HepG2 (cell line): ENCODE results near the gene CALML5. TPM values are rescaled to one million over a fixed set of nuclear protein-coding genes. Genes with fewer than 3 reads are reported as not detected.

Experiments used
- CSRNP1 ChIP-seq: sonication (generic); formaldehyde crosslinking; IDR thresholded peaks from 2 replicates; pipeline ENCODE4 v1.8.1; 2023; ENCODE audit warnings: mild to moderate bottlenecking, missing genetic modification reagents
- ELF3 ChIP-seq: IDR thresholded peaks from 2 replicates; pipeline ENCODE4 v1.6.1; 2016; ENCODE audit warnings: missing genetic modification reagents, missing compliant biosample characterization
- FOSL2 ChIP-seq: sonication (generic); formaldehyde crosslinking; IDR thresholded peaks from 2 replicates; pipeline ENCODE4 v1.4.0; 2020; ENCODE audit warnings: missing genetic modification reagents
- GATAD2A ChIP-seq: IDR thresholded peaks from 2 replicates; pipeline ENCODE4 v1.6.1; 2016
- HNRNPL ChIP-seq: fragments of 200-400 bp; formaldehyde crosslinking; IDR thresholded peaks from 2 replicates; pipeline ENCODE4 v1.6.1; 2017; ENCODE audit warnings: mild to moderate bottlenecking, low read depth, low read length
- IRF2 ChIP-seq: IDR thresholded peaks from 2 replicates; pipeline ENCODE4 v1.6.1; 2018; ENCODE audit warnings: missing genetic modification reagents, missing compliant biosample characterization
- MXI1 ChIP-seq: IDR thresholded peaks from 3 replicates; pipeline ENCODE4 v1.6.1; 2012; ENCODE audit warnings: low read depth, low read length, inconsistent platforms, borderline replicate concordance
- RARA ChIP-seq: IDR thresholded peaks from 2 replicates; pipeline ENCODE4 v1.6.1; 2016; ENCODE audit warnings: missing genetic modification reagents, missing compliant biosample characterization
- ZNF281 ChIP-seq: sonication (generic); formaldehyde crosslinking; IDR thresholded peaks from 2 replicates; pipeline ENCODE4 v1.4.0; 2020; ENCODE audit warnings: missing genetic modification reagents, borderline replicate concordance
- ZNF296 ChIP-seq: sonication (generic); formaldehyde crosslinking; conservative IDR thresholded peaks from 2 replicates; pipeline ENCODE4 v1.5.0; 2020; ENCODE audit warnings: mild to moderate bottlenecking, missing genetic modification reagents
- ZNF510 ChIP-seq: sonication (generic); formaldehyde crosslinking; IDR thresholded peaks from 2 replicates; pipeline ENCODE4 v1.4.0; 2020; ENCODE audit warnings: low read depth, mild to moderate bottlenecking, missing genetic modification reagents
- ZSCAN20 ChIP-seq: sonication (generic); formaldehyde crosslinking; IDR thresholded peaks from 2 replicates; pipeline ENCODE4 v1.4.0; 2020; ENCODE audit warnings: missing genetic modification reagents, mild to moderate bottlenecking, borderline replicate concordance
- polyA plus RNA-seq, 8 experiments: library from polyadenylated mRNA; depleted of rRNA in 3 of 8; stranded (reverse) in 7 of 8; unstranded in 1 of 8; fragments of >200 nt; fragmentation: Illumina TruSeq in 4 of 8; extraction: Trizol in 4 of 8; gene quantifications; 2 replicates each; pipeline versions ENCODE4 v1.2.1 to v1.2.3, GENCODE V29; 2011 to 2016; ENCODE audit warnings: low read depth in 4 of 8, missing spikeins in 1 of 8, mixed read lengths in 1 of 8; ENCODE audit not compliant: insufficient read depth in 1 of 8
- total RNA-seq, 5 experiments: library from RNA; depleted of rRNA; stranded (reverse); fragments of >200 nt; fragmentation: Illumina TruSeq; extraction: Trizol; gene quantifications; 2 replicates each; pipeline ENCODE4 v1.2.3, GENCODE V29; 2016; ENCODE audit warnings: low read depth in 1 of 5
- TF ChIP-seq, protein P1 (sequence below): IDR thresholded peaks from 2 replicates; pipeline ENCODE4 v1.4.0; 2020; ENCODE audit warnings: mild to moderate bottlenecking, missing genetic modification reagents
- TF ChIP-seq, protein P2 (sequence below): sonication (generic); formaldehyde crosslinking; IDR thresholded peaks from 2 replicates; pipeline ENCODE4 v1.5.0; 2020; ENCODE audit warnings: mild to moderate bottlenecking, missing genetic modification reagents, borderline replicate concordance
- TF ChIP-seq, protein P3 (sequence below): sonication (generic); formaldehyde crosslinking; IDR thresholded peaks from 2 replicates; pipeline ENCODE4 v1.4.0; 2020; ENCODE audit warnings: missing genetic modification reagents

Gene CALML5
- total and polyA plus RNA-seq, 2 of the 13 experiments (the other 11 are each of a cell fraction or from before 2014, with no cell fraction given), result not detected

DNA sequence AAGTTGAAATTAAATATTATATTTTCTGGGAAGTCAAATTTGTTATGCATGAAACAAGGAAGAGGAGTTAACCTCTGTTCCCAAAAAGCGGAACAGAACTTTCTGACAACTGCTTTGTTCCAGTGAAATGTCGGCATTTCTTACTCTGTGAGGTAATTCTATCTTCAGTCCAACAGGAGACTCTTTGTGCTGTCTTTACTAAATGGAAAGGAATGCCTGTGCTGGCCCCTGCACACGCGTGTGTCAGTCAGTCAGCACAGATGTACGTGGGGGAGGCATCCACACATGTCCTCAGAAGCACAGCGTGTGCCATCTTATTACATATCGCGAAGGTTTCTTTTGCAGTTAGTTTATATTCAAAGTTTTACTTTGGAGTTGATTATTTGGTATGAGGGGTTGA is 49.5 kb downstream of the CALML5 start (continued):
- TF ChIP-seq MXI1, result 0 out of 3 replicates have a peak, but pooled peaks have one; percentile 21
- TF ChIP-seq CSRNP1 (CRISPR knock-in tag), result no peak
- TF ChIP-seq FOSL2 (CRISPR knock-in tag), result peak; percentile 57
- 0 out of 2 replicates have a peak, but pooled peaks have one; percentile 15 for TF ChIP-seq RARA (CRISPR knock-in tag)
- 0 out of 2 replicates have a peak, but pooled peaks have one; percentile 45 for TF ChIP-seq IRF2 (CRISPR knock-in tag)
- TF ChIP-seq, protein P1, sequence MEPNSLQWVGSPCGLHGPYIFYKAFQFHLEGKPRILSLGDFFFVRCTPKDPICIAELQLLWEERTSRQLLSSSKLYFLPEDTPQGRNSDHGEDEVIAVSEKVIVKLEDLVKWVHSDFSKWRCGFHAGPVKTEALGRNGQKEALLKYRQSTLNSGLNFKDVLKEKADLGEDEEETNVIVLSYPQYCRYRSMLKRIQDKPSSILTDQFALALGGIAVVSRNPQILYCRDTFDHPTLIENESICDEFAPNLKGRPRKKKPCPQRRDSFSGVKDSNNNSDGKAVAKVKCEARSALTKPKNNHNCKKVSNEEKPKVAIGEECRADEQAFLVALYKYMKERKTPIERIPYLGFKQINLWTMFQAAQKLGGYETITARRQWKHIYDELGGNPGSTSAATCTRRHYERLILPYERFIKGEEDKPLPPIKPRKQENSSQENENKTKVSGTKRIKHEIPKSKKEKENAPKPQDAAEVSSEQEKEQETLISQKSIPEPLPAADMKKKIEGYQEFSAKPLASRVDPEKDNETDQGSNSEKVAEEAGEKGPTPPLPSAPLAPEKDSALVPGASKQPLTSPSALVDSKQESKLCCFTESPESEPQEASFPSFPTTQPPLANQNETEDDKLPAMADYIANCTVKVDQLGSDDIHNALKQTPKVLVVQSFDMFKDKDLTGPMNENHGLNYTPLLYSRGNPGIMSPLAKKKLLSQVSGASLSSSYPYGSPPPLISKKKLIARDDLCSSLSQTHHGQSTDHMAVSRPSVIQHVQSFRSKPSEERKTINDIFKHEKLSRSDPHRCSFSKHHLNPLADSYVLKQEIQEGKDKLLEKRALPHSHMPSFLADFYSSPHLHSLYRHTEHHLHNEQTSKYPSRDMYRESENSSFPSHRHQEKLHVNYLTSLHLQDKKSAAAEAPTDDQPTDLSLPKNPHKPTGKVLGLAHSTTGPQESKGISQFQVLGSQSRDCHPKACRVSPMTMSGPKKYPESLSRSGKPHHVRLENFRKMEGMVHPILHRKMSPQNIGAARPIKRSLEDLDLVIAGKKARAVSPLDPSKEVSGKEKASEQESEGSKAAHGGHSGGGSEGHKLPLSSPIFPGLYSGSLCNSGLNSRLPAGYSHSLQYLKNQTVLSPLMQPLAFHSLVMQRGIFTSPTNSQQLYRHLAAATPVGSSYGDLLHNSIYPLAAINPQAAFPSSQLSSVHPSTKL (CRISPR knock-in tag), result peak; percentile 41; the same call in 1 of the 2 replicates
- peak; percentile 31; the same call in 1 of the 2 replicates for TF ChIP-seq GATAD2A
- TF ChIP-seq HNRNPL, result no peak
- TF ChIP-seq, protein P2, sequence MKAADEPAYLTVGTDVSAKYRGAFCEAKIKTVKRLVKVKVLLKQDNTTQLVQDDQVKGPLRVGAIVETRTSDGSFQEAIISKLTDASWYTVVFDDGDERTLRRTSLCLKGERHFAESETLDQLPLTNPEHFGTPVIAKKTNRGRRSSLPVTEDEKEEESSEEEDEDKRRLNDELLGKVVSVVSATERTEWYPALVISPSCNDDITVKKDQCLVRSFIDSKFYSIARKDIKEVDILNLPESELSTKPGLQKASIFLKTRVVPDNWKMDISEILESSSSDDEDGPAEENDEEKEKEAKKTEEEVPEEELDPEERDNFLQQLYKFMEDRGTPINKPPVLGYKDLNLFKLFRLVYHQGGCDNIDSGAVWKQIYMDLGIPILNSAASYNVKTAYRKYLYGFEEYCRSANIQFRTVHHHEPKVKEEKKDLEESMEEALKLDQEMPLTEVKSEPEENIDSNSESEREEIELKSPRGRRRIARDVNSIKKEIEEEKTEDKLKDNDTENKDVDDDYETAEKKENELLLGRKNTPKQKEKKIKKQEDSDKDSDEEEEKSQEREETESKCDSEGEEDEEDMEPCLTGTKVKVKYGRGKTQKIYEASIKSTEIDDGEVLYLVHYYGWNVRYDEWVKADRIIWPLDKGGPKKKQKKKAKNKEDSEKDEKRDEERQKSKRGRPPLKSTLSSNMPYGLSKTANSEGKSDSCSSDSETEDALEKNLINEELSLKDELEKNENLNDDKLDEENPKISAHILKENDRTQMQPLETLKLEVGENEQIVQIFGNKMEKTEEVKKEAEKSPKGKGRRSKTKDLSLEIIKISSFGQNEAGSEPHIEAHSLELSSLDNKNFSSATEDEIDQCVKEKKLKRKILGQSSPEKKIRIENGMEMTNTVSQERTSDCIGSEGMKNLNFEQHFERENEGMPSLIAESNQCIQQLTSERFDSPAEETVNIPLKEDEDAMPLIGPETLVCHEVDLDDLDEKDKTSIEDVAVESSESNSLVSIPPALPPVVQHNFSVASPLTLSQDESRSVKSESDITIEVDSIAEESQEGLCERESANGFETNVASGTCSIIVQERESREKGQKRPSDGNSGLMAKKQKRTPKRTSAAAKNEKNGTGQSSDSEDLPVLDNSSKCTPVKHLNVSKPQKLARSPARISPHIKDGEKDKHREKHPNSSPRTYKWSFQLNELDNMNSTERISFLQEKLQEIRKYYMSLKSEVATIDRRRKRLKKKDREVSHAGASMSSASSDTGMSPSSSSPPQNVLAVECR (CRISPR knock-in tag), result peak; percentile 24; the same call in 1 of the 2 replicates
- no peak for TF ChIP-seq ZNF296
- peak; percentile 28; the same call in 1 of the 2 replicates for TF ChIP-seq ZNF281
- no peak for TF ChIP-seq ZNF510
- TF ChIP-seq ZSCAN20 (CRISPR knock-in tag), result no peak
- TF ChIP-seq, protein P3, sequence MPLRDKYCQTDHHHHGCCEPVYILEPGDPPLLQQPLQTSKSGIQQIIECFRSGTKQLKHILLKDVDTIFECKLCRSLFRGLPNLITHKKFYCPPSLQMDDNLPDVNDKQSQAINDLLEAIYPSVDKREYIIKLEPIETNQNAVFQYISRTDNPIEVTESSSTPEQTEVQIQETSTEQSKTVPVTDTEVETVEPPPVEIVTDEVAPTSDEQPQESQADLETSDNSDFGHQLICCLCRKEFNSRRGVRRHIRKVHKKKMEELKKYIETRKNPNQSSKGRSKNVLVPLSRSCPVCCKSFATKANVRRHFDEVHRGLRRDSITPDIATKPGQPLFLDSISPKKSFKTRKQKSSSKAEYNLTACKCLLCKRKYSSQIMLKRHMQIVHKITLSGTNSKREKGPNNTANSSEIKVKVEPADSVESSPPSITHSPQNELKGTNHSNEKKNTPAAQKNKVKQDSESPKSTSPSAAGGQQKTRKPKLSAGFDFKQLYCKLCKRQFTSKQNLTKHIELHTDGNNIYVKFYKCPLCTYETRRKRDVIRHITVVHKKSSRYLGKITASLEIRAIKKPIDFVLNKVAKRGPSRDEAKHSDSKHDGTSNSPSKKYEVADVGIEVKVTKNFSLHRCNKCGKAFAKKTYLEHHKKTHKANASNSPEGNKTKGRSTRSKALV (CRISPR knock-in tag), result 0 out of 2 replicates have a peak, but pooled peaks have one; percentile 24
- peak; percentile 39; the same call in 1 of the 2 replicates for TF ChIP-seq ELF3 (CRISPR knock-in tag)
